NOMO-1 treated with dmso at 0.1 percent for 144 hours (cell line): Measurements from ENCODE around the gene FAM184B.
A peak's percentile ranks its signal among the peaks of the same experiment; 100 is the strongest.

Source experiments
- DNase-seq: peaks from one replicate; lab custom pipeline; 2025; ENCODE audit not compliant: unreplicated experiment; lab: John Stamatoyannopoulos, UW

FAM184B gene

GRCh38 chr4:17781300-17782287 is at the start of gene FAM184B:
Gene FAM184B (minus strand): TSS chr4:17781621. CDS start chr4:17781299, 322 bp downstream.
- DNase-seq: no peak

DNA sequence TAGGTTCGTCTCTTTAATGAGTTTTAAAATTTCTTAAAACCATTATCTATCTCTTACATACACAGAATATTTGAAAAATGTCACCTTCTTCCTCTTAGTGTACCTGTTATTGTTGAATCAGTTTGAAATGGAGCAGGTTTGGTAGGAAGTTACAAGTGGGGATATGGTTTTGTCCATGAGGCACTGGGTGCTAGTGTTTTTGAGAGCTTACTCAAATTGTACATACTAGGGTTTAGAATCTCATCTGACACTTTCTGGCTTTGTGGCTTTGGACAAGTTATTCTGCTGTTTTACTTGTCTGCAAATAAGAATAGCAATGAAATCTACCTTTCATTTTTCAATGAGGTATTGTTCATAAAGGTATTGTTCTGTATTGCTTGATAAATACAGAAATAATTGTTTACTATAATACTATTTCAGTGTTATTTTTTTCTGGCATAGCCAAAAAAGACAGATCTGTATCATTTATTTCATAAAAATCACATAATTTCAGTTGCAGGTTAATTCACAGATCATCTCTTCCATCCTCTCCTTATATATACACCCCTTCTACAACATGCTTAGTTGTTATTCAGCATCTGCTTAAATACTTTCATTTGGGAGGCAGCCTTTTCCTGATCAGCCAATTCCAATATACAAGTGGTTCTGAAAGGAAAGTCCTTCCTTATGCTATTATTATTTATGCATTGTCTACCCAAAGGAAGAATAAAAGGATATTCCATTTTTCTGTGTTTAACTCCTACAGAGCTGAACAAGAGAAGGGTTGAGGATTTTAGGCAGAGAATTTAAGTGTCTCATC is 42.6 kb upstream of the FAM184B start:
- DNase-seq: no peak

GRCh38 chr4:17817027-17817426 is 35.6 kb upstream of the FAM184B start:
- DNase-seq: peak; percentile 1

GRCh38 chr4:17816142-17816541 is 34.7 kb upstream of the FAM184B start:
- no peak for DNase-seq

DNA sequence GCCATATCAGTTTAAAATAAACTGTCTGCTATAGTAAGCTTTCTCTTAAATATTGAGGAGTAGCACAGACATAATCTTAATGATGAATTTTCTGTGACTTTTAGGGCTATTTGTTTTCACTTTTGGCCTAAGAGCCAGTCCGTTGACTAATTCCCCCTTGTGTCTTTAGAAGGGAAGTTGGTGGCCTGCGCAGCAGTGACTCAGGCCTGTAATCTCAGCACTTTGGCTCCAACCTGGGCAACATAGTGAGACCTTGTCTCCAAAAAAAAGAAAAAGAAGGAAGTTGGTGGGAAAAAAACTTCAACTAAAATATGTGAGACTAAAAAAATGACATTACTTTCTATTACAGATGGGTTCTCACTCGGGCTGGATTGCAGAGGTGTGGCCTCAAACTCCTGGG is 32.7 kb upstream of the FAM184B start:
- peak; percentile 25 for DNase-seq

DNA sequence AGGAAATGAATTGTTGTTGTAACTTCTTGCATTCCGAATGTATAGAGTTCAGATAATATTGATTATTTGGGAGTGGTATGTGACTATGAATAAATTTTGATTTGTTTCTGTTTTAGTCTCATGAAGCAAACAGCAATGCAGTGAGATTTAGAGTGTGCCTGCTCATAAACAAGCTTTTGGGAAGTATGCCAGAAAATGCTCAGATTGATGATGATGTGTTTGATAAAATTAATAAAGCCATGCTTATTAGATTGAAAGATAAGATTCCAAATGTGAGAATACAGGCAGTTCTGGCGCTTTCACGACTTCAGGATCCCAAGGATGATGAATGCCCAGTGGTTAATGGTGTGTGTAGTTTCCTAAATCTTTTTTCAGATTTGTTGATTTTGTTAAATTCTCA is 31.4 kb upstream of the FAM184B start:
- no peak for DNase-seq

- no peak for DNase-seq
Measured at GRCh38 chr4:17812125-17812524, 30.7 kb upstream of the FAM184B start.

DNA sequence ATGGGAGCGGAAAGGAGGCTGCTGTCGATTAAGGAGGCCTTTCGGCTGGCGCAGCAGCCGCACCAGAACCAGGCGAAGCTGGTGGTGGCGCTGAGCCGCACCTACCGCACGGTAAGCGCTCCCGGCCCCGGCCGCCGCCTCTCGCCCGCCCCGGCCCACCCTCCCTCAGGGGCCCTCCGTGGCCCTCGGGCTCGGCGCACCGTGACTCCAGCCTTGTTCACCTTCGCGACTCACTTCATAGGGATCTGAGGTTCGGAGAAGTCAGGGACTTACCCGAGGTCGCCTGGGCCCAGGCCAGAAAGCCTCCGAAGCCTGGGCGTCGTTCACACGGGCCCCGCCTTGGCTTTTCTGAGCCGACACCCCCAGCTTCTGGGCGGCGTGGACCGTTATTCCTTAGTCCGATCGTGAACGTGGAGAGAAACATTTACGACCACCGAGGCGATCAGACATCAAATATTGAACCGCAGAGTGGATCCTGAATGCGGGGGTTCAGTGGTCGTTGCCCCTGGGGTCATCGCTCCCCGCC is 29.7 kb upstream of the FAM184B start:
- no peak for DNase-seq

GRCh38 chr4:17810260-17811077 is 29.0 kb upstream of the FAM184B start, which contains the start of the genes DCAF16 and NCAPG:
Gene DCAF16 (minus strand): TSS chr4:17810757. CDS start chr4:17804141, 6,616 bp downstream.
Gene NCAPG (plus strand): TSS chr4:17810979. CDS start chr4:17811078, 99 bp downstream.
- peak; percentile 98 for DNase-seq

DNA sequence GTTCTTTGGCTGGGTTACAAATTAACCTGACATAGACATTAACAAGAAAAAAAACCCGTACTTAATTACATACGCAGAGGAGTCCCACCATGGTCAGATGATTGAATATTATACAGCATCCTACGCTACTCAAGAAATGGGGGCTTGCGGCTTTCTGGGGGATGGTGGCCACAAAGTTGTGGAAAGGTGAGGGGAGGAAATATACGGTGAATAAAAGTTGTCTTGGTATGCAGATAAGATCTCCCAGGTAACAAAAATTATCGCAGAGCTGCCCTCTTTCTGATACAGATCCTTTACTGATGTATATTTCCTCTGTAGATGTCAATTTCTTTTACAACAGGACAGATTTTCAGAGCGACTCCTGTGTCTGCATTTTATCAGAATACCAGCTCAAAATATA is 28.2 kb upstream of the FAM184B start:
- DNase-seq: no peak

GRCh38 chr4:17807446-17807845 is 26.0 kb upstream of the FAM184B start:
- DNase-seq: no peak

- no peak for DNase-seq
Measured at GRCh38 chr4:17805580-17806155, 24.2 kb upstream of the FAM184B start.

GRCh38 chr4:17797808-17798207 is 16.4 kb upstream of the FAM184B start:
- no peak for DNase-seq

- DNase-seq: no peak
Measured at GRCh38 chr4:17794730-17795129, 13.3 kb upstream of the FAM184B start.

DNA sequence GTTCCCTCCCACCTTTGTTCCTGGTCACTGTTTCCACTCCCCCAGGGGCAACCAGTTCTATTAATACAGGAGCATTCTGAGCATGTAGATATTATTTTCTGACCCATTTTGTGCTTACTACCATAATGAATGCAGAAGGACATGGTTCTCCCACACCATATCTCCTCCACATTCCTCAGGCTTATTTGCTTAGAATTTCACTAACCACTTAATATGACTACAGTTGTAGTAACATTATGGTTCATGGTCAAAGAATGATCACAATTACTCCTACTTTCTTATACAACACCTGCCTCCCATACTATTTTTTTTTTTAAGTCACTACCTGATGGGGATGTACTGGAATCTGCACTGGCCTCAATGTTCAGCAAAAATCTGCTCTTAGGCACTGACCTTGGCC is 7.5 kb upstream of the FAM184B start:
- no peak for DNase-seq

DNA sequence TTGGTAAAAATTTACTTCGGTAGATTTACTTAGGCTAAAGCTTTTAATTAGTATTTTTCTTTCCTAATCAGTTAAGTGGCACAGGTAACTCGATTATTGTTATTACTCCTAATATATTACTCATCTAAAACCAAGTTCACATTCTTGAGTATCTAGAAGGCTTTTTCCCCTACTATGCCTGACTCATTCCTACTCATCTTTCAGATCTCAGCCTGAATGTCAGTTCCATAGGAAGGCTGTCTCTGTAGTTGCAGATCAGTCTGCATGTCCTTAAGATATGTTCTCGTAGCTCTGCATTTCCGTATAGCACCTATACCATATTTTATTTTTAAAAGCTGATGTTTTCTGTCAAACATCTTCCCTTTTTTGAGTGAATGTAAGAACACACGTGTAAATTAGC is 5.9 kb upstream of the FAM184B start:
- DNase-seq: no peak

DNA sequence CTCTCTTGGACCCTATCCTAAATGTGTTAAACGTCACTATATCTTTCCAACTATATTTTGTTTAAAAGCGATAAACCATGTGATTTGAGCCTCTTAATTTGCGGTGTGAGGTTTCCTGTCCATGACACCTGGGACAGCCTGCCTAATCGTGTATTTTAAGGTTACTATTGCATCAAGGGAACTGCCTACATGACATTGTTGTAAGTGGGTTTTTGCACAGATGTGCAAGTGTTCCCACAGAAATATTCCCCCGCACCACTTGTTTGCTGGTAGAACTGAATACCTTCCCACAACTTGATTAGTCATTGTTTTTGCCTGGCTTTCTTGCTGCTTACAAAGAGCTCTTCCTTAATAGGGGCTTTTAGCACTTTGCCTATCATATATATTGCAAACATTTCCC is 5.1 kb upstream of the FAM184B start:
- no peak for DNase-seq

DNA sequence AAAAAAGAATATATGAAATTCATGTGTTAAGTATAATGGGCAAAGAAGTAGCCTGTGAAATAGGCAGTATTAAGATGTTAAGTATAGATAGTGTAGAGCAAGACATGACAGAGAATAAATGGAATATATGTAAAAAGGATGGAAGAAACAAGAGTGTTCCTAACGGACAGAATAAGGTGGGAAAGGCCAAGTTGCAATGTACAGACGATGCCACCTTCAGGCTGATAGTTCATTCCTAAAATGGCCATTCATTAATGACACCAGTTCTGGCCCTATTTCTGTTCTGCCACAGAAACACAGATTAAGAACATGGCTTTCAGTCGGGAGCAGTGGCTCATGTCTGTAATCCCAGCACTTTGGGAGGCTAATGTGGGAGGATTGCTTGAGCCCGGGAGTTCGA is 4.4 kb upstream of the FAM184B start:
- DNase-seq: no peak

GRCh38 chr4:17780501-17781299 is 721 bp downstream of the FAM184B start:
- no peak for DNase-seq
